ENCODE data around the gene PER1.
A peak's percentile ranks its signal among the peaks of the same experiment; 100 is the strongest.
"Not testable (repeated sequence)": the region's sequence is repeated elsewhere in the genome, so short reads cannot be mapped to it uniquely, and the experiment has no call there.

PER1 gene

DNA sequence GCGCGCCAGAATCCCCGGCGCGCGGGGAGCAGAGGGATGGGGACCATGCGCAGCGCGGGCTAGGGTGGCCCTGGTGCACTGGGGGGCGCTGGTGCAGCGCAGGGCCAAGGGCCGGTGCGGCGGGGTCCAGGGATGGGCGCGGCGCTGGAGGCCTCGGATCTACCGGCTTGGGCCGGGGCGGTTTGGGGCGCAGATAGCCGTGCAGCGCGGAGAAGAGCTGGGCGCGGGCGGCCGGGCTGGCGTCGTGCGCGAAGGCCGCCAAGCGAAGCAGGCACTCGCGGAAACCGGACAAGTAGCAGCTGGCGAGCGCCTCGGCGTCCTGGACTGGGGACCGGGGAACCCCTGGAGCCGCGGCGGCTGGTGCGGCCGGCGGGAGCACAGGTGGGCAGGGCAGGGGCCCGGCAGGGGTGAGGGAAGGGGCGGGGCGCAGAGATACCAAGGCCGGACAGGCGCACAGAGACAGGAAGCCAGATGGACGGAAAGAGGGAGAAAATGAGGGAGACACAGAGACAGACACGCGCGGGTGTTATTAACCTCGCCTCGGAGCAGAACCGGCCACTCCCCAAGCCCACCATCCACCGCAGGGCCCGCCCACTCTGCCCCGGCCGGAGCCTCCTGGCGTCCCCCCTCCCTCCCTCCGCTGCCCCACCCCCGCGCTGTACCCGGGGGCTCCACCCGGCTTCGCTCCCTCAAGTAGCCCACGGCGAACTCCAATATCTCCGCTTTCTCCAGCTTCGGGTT lies 30.4 kb downstream of the PER1 start:
- no peak for DNase-seq (ENCODE audit: low read depth in 2 of 2)

DNA sequence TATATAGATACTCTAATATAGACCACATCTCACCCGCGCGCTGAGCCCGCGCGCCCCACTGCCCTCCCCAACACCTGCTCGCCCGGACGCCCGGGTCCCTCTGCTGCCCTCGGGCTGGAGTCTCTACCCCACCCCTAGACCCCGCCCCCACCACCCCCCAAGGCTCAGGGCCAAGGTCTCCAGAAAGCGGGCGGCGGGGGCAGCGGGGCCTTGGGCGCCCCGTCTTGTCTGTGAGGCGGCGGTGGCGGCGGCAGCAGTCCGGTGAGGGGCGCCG lies 30.9 kb downstream of the PER1 start:
- no peak for DNase-seq (ENCODE audit: low read depth in 2 of 2)

DNA sequence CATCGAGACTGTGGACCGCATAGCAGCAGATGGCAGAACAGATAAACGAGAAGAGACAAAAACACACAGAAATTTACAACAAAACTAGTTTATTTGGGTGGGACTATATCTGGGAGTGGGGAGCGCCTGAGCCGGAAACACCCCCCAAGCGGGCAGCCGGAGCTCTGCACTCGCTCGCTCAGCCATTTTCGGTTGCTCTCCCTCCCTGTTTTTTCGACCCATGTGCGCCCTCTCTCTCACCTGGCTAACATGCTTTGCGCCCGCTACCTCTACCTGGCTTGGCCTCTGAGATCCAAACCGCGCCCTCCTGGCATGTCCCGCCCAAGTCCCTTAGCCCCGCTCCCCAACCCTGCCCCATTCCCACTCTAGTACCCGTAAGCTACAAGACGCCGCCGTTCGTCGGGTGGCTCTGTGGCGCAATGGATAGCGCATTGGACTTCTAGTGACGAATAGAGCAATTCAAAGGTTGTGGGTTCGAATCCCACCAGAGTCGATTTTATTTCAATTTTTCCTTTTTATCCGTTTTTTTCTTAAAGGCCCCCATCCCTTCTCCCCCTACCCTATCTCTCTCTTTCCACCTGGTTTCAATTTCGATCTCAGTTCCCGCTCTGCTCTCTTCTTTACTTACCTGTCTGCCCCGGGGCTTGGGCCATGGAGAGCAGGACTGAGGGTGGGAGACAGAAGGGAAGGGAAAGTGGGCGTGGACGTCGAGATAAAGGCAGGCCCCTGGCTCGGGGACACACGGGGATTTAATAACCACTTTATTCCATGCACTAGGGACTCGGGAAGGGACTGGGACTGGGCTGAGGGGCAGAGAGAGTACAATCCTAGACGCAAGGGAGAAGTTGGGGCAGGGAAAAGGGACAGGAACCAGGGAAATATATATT lies 31.4 kb downstream of the PER1 start:
- DNase-seq (ENCODE audit: low read depth in 2 of 2), result peak; percentile 42 to 50

DNA sequence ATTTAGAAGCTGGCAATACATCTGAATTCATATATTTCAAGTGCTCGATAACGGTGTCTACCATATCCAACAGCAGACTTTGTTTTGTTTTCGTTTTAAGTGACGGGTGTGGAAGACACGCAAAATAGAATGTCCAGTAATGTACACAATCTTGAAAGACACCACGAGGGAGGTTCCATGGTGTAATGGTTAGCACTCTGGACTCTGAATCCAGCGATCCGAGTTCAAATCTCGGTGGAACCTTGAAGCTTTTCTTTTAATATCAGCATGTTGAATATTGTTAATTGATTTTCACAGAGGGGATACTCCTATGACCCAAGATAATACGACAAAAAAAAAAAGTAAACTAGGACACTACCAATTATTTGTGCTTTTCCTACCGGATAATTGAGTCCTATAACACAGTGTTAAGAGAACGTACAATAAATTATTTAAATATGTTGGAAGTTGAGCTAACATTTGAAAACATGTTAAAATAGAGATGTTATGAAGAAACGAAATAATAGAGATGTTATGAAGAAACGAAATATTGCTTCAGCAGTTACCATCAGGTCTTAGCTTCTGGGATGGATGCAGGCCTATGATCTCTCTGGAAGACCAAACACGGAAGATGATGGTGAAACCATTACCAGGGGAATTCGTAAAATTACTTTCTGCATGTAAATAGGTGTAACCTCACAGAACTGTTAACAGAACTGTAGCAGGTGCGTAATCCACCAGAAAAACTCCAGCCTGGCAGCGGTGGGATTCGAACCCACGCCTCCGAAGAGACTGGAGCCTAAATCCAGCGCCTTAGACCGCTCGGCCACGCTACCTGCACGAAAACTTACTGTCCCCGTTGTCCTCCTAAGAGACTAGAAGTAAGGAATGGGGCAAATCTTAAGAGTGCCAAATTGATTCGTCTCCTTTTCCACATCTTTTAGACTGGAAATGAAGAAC lies 32.4 kb downstream of the PER1 start:
- DNase-seq (ENCODE audit: low read depth in 2 of 2), result peak; percentile 84 to 85

GRCh38 chr17:8118769-8119580 lies 33.2 kb downstream of the PER1 start:
- peak; percentile 56 to 65 for DNase-seq (ENCODE audit: low read depth in 2 of 2)

DNA sequence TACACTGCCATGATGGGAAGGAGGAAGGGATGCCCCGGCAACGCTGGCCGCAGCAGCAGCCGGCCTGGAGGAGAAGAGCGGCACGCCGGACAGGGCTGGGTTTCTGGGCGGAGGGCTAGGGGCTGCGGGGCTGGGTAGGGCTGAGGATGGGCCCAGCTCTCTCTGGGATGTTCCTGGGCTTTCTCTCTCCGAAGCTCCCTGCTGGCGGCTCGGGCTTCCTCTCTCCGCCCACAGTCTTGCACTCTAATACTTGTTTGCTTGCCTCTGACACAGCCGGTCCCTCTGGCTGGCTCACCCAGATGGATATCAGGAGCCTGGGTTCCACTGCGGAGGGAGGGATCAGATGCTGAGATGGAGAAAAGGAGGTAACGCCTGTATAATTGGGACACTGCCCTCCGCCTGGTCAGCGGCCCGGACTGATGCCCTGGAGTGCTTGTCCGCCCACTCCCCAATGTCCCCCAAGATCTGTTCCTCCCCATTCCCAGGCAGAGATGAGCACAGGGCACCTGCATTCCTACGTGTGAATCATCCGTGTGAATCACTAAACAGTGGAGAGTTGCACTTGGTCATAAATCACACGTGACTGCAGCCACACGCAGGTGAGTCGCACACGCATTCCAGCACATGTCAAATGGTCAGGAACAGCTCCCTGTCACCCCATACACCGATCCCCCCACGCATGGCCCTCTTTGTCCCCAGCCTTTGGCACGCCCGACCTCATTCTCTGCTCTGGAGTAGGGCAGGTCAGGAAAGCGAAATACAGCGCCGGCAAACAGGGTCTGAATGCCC lies 34.0 kb downstream of the PER1 start, which contains the start of gene ALOXE3:
Gene ALOXE3 (minus strand): TSS at position 535 of the 789 bp plus-strand sequence. CDS start 524 bp downstream, at position 11.
- DNase-seq (ENCODE audit: low read depth in 2 of 2), result no peak

- no peak for DNase-seq (ENCODE audit: low read depth in 2 of 2)
Observed at GRCh38 chr17:8117367-8117979, 34.7 kb downstream of the PER1 start.

GRCh38 chr17:8116776-8117175 lies 35.4 kb downstream of the PER1 start:
- DNase-seq (ENCODE audit: low read depth in 2 of 2), result no peak

- no peak for DNase-seq (ENCODE audit: low read depth in 2 of 2)
Observed at GRCh38 chr17:8110907-8111306, 41.3 kb downstream of the PER1 start.

GRCh38 chr17:8110456-8110804 lies 41.8 kb downstream of the PER1 start:
- no peak for DNase-seq (ENCODE audit: low read depth in 2 of 2)

DNA sequence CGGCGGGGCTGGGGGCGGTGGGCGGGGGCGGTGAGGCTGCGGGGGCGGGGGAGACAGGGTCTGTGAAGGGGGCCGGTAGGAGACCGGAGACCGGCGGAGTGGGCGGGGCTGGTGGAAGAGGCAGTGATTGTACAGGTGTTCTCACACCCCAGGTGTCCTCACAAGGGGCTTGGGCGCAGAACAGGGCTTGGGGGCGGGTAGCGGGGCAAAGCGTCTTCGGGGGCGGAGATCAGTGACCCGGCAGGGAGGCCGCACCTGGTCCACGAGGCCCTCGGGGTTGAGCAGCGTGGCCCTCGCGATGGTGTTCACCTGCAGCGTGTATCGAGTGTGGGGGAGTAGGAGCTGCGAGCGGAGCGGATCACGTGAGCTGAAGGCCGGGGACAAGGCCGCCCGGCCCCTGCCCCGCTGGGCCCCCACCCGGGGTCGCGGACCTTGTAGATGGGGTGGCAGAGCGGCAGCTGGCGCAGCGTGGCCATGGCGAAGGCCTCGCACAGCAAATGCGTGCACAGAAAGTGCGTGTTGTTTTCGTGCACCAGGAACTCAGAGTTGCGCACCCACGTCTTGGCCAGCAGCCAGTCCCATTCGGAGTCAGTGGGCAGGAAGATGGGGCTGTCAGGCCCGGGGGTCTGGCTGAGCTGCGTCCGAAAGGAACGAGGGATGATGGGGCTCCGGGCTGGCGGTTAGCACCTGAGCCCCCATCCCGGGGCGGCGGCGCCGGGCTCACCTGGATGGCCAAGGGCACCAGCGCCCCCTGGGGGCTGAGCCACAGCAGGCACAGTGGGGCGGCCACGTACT lies 42.3 kb downstream of the PER1 start:
- no peak for DNase-seq (ENCODE audit: low read depth in 2 of 2)

DNA sequence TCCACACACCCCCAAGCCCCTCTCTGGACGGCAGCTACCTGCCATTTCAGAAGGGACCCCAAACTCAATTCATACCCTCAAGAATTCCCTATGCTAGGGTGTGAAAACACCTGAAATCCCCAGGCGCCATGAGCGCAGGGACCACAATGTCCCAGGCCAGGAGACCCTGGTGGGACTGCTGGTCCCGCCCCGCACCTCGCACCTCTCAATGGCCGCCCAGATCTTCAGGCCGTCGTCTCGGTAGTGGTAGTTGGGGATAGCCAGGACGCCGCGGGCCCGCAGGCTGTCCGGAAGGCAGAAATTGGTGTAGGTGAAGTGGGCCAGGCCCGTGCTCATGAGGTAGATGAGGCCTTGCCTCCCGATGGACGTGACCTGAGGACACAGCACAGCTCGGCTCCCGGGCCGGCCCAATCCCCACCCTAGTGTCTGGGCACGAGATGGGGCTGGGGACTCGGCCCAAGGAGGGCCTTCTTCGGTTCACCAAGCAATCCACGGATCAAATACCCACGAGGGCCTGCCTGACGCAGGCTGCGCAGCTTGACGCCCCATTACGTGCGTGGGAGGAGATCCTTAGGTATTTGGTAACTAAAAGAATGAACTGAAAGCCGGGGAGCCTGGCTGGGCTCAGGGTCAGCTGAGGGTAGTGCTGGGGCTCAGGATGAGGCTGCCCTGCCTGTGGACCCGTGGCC lies 43.1 kb downstream of the PER1 start:
- no peak for DNase-seq (ENCODE audit: low read depth in 2 of 2)

GRCh38 chr17:8106980-8107379 lies 45.2 kb downstream of the PER1 start:
- not testable (repeated sequence) for DNase-seq (ENCODE audit: low read depth in 2 of 2)

GRCh38 chr17:8105957-8106398 lies 46.2 kb downstream of the PER1 start:
- no peak for DNase-seq (ENCODE audit: low read depth in 2 of 2)

GRCh38 chr17:8104911-8105310 lies 47.3 kb downstream of the PER1 start:
- DNase-seq (ENCODE audit: low read depth in 2 of 2), result no peak

DNA sequence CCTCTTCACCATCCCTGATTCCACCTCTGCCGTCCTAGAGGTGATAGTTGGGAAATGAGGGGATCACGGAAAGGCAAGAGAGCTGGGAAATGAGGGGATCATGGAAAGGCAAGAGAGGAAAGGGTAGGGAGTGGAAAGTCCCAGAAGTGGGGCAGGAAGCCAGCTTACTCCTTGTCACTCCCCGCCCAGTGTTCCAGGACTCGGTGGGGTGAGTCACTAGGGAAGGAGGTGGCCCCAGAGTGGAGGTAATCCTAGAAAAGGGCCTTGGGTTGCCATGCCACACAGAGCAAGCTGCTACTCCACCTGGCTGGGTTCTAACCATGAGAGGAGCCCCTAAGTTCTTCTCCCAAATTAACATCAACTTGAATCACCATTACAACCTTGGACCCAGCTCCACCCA lies 48.7 kb downstream of the PER1 start:
- DNase-seq (ENCODE audit: low read depth in 2 of 2), result no peak

- DNase-seq (ENCODE audit: low read depth in 2 of 2), result no peak
Observed at GRCh38 chr17:8101721-8102120, 50.5 kb downstream of the PER1 start.

- no peak for DNase-seq (ENCODE audit: low read depth in 2 of 2)
Observed at GRCh38 chr17:8100763-8101162, 51.4 kb downstream of the PER1 start.

GRCh38 chr17:8100111-8100510 lies 52.1 kb downstream of the PER1 start:
- DNase-seq (ENCODE audit: low read depth in 2 of 2), result no peak
